ENCODE measurements around the gene ESPNL.

ESPNL gene

GRCh38 chr2:238174291-238174690 is 74.2 kb downstream of the ESPNL start:
- DNase-seq: no peak

- DNase-seq: no peak
Observed at GRCh38 chr2:238174701-238175100, 74.6 kb downstream of the ESPNL start.

- no peak for DNase-seq
Observed at GRCh38 chr2:238176613-238177012, 76.5 kb downstream of the ESPNL start.

GRCh38 chr2:238180554-238180953 is 80.4 kb downstream of the ESPNL start:
- no peak for DNase-seq

GRCh38 chr2:238182362-238182761 is 82.2 kb downstream of the ESPNL start:
- DNase-seq: no peak

Measured in T-helper 9 cell (primary cell).